ENCODE measurements around the gene ASL. TPM values are rescaled to one million over a fixed set of nuclear protein-coding genes. Genes with fewer than 3 reads are reported as not detected.
A peak's percentile ranks its signal among the peaks of the same experiment; 100 is the strongest.
"Not testable (repeated sequence)": the region's sequence is repeated elsewhere in the genome, so short reads cannot be mapped to it uniquely, and the experiment has no call there.

The ASL gene
- total and polyA plus RNA-seq, 8 donors = 15.6 to 63.2 (median 25.6) TPM

DNA sequence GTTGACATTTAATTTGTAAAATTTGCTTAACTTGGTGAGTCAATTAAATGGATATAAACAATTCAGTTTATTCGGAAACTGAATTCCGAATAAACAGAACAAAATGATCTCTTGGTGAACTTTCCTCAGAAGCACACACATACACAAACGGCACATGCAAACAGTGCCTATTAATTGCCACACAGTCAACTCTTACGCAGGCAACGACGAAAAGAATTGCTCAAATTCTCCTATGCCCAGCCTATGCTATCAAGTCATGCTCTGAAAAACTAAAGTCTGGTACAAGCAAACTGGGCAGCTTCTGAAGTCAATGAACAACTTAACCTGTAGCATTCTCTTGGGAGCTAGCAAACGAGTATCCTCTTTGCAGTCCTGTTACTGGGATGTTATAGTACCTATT lies 38.8 kb upstream of the ASL start:
- Histone ChIP-seq H3K27me3 (no peaks in the 10 kb centered on the region), H3K27ac (no peak overlapping the region), H3K9me3 (no peaks in the 10 kb centered on the region), H3K4me1 (peaks cover 0 to 13% (median 11%) of the 10 kb centered on the region in 3 donors), H3K36me3 (no peaks in the 10 kb centered on the region), H3K4me3 (no peak overlapping the region)
- TF ChIP-seq, protein P1, sequence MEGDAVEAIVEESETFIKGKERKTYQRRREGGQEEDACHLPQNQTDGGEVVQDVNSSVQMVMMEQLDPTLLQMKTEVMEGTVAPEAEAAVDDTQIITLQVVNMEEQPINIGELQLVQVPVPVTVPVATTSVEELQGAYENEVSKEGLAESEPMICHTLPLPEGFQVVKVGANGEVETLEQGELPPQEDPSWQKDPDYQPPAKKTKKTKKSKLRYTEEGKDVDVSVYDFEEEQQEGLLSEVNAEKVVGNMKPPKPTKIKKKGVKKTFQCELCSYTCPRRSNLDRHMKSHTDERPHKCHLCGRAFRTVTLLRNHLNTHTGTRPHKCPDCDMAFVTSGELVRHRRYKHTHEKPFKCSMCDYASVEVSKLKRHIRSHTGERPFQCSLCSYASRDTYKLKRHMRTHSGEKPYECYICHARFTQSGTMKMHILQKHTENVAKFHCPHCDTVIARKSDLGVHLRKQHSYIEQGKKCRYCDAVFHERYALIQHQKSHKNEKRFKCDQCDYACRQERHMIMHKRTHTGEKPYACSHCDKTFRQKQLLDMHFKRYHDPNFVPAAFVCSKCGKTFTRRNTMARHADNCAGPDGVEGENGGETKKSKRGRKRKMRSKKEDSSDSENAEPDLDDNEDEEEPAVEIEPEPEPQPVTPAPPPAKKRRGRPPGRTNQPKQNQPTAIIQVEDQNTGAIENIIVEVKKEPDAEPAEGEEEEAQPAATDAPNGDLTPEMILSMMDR (IDR thresholded peaks at IDR 0.05) = no peak
- intact Hi-C loops (cut with DNase I) = no loop called here
- DNase-seq (no peak), FAIRE-seq (no peak), ATAC-seq (no peak)
- WGBS, 2 donors = 93 to 95% methylated on average over 7 of the region's 7 CpGs

DNA sequence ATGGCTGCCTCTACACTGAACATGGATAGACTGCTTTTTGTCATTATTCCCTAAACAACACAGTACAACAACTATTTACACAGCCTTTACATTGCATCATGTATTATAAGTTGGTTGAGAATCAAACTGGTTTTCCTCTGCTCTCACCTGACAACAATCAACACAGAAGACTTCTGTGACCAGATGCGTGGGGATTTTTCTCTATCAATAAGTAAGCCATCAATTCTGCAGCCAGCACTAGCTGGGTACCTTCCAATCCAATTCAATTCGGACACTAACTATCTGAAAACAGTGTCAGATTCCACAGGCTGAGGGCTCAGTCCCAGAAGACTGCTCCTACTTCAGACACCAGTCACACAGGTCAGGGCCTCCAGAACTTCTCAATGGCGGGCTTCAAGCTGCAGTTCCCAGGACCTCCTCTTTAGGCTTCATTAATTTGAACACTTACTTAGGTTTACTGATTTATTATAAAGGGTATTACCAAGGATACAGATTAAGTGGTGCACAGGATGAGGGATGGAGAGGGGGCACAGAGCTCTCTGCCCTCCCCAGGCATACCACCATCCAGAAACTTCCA lies 36.4 kb upstream of the ASL start:
- TF ChIP-seq, protein P1 (IDR thresholded peaks at IDR 0.05) = no peak
- peaks cover 0 to 7% (median 2%) of the 10 kb centered on the region in 3 donors for H3K4me1 ChIP-seq
- H3K4me3 ChIP-seq = no peak overlapping the region
- peak overlapping the region in 1 of 4 donors; percentile 11 for H3K27ac ChIP-seq
- no peaks in the 10 kb centered on the region for H3K9me3 ChIP-seq
- ATAC-seq (peak in 2 of 4 donors; percentile 9 to 17), DNase-seq (no peak), FAIRE-seq (no peak)
- intact Hi-C loops (cut with DNase I) = no loop called here
- H3K27me3 ChIP-seq = no peaks in the 10 kb centered on the region
- 62 to 73% methylated on average over 3 of the region's 3 CpGs for WGBS, 2 donors
- H3K36me3 ChIP-seq = no peaks in the 10 kb centered on the region

DNA sequence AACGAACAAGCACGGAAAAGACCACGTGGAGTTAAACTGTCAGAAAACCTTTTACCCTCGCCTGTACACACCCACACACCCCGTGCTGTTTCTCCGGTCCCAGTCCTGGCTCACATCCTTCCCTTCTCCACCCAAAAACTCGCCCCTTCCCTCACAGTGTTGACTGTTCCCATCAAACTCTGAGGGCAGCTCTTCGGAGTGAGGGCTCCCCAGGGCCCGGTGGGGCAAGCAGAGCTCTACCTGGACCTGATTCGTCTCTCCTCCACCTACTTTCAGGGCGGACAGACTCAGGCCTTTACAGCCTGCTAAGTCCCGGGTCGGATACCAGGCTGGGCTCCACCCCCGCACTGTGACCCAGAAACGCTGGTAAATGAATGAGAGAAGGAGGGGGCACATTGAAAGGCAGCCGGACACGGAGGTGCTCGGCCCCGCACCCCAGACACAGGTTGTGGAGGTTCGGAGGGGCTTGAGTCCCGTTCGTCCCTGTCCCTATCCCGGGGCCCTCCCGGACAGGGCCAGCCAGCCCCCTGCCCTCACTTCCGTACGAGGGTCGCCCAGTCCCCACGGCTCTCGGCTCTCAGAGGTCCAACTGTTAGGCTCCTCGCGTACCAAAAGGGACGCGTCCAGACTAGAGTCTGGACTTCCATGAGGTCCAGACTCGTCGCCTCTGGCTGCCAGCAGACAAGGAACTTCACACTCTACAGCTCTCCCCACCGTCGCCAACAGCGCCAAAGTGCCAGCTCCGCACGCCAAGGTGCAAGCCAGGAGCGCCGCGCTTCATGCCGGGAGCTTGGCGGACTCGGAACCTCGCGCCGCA lies 31.7 kb upstream of the ASL start:
- peaks cover 0 to 3% (median 0%) of the 10 kb centered on the region in 3 donors for H3K4me1 ChIP-seq
- TF ChIP-seq, protein P1 (IDR thresholded peaks at IDR 0.05) = no peak
- H3K36me3 ChIP-seq = no peaks in the 10 kb centered on the region
- peak; percentile 93 to 95 (median 94) for ATAC-seq
- no peaks in the 10 kb centered on the region for H3K9me3 ChIP-seq
- intact Hi-C loops (cut with DNase I) = no loop called here
- H3K27me3 ChIP-seq = no peaks in the 10 kb centered on the region
- 3 to 4% methylated on average over 46 to 49 of the region's 49 CpGs for WGBS, 2 donors
- peak overlapping the region in 3 of 4 donors; percentile 31 to 69 (median 46) for H3K27ac ChIP-seq
- no peak for FAIRE-seq
- peak; percentile 71 to 93 (median 82) for DNase-seq
- peak overlapping the region; percentile 11 to 65 (median 46) for H3K4me3 ChIP-seq

DNA sequence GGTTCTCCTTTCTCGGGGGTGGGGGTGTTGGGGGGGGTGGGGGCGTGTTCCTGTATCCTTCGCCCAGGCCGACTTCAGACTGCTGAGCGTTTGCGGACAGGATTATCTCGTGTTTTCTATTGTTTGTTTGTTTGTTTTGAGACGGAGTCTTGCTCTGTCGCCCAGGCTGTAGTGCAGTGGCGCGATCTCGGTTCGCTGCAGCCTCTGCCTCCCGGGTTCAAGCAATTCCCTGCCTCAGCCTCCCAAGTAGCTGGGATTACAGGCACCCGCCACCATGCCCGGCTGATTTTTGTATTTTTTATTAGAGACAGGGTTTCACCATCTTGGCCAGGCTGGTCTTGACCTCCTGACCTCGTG lies 31.1 kb upstream of the ASL start:
- intact Hi-C loops (cut with DNase I); DNase-seq: not testable (repeated sequence)
- H3K27ac ChIP-seq = peak overlapping the region in 1 of 4 donors; percentile 69

DNA sequence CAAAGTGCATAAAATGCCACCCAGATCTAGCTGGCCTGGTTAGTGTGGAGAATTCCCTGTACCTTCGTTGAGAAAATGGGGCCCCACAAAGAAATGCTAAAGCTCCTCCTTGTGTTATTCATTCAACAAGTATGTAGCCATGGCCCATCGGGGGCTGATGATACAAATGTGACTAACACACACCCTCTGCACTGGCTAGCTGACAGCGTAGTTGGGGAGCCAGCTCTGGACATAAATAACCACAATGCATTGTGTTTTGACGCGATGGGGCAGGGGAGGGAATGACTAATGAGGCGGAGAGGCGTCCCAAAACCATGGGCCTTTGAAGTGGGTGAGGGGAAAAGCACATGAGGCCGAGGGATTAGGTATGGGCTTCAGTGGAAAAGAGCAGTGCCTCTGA lies 28.2 kb upstream of the ASL start:
- TF ChIP-seq, protein P1 (IDR thresholded peaks at IDR 0.05) = no peak
- no peak overlapping the region for H3K27ac ChIP-seq
- no peaks in the 10 kb centered on the region for H3K9me3 ChIP-seq
- no peaks in the 10 kb centered on the region for H3K36me3 ChIP-seq
- H3K4me1 ChIP-seq = no peaks in the 10 kb centered on the region
- H3K27me3 ChIP-seq = no peaks in the 10 kb centered on the region
- H3K4me3 ChIP-seq = no peak overlapping the region
- ATAC-seq = no peak
- WGBS, 2 donors = 65 to 68% methylated on average over 8 of the region's 8 CpGs
- intact Hi-C loops (cut with DNase I) = no loop called here
- FAIRE-seq = no peak
- peak in 1 of 6 donors; percentile 22 for DNase-seq

More for the DNA sequence above, 31.1 kb upstream of the ASL start:
- not testable (repeated sequence) for H3K4me1 ChIP-seq, H3K36me3 ChIP-seq, FAIRE-seq, ATAC-seq, H3K9me3 ChIP-seq, H3K27me3 ChIP-seq
- 16 to 17% methylated on average over 17 of the region's 17 CpGs for WGBS, 2 donors
- peak overlapping the region; percentile 11 to 65 (median 46) for H3K4me3 ChIP-seq

DNA sequence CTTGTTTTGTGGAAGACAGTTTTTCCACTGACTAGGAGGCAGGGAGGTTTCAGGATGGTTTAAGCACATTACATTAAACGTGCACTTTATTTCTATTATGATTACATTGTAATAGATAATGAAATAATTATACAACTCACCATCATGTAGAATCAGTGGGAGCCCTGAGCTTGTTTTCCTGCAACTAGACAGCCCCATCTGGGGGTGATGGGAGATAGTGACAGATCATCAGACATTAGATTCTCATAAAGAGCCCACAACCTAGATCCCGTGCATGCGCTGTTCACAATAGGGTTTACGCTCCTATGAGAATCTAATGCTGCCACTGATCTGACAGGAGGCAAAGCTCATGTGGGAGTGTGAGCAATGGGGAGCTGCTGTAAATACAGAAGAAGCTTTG lies 25.7 kb upstream of the ASL start:
- not testable (repeated sequence) for FAIRE-seq, ATAC-seq

More for the DNA sequence above, 25.7 kb upstream of the ASL start:
- 87% methylated on average over 4 of the region's 4 CpGs for WGBS, 2 donors
- H3K27me3 ChIP-seq; H3K4me3 ChIP-seq; H3K36me3 ChIP-seq; DNase-seq; H3K9me3 ChIP-seq; H3K27ac ChIP-seq; intact Hi-C loops (cut with DNase I); H3K4me1 ChIP-seq: not testable (repeated sequence)
